HG03378 (cell line): ENCODE data around the gene AOAH.

Experiments
- ATAC-seq: cut with Tn5 transposase; IDR thresholded peaks from one replicate; pipeline ENCODE4 v1.9.1; 2021; ENCODE audit warnings: mild to moderate bottlenecking, moderate library complexity; ENCODE audit not compliant: unreplicated experiment

AOAH gene

DNA sequence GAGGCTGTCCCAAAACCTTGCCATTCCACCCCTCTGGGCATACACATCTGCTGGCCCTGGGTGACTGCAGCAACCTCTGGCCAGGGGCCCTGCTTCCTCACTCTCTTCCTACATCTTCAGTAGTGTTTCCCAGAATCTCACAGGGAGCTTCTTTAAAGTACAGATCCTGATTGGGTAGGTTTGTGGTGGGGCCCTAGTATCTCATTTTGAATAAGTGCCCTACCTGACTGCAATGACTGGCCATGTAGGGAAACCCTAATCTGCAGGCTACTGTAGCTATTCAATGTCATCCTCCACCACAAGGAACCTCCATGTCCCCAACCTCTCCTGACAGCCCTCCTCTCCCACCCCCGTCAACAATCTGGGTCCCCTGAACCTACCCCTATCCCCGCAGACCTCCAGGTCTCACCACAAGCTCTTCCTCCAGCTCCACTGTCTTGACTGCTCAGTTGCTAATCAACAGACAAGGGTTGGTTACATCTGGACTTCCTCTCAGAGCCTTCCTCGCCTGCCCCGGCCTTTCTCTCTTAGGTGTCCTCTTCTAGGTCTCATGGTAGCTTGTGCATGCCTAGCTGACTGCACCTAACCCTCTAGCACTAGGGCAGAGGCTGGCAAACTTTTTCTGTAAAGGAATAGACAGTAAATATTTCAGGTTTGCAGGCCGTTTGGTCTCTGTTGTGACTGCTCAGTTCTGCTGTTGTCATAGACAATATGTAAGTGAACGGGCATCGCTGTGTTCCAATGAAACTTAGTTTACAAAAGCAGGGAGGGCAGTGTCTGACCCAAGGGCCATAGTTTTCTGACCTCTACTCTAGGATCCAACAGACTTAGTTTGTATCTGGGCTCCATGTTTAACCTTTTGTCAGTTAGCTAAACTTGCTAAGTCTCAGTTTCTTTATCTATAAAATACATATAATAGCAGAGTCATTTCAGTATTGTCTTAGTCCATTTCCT, 121.1 kb downstream of the AOAH start:
- no peak for ATAC-seq

DNA sequence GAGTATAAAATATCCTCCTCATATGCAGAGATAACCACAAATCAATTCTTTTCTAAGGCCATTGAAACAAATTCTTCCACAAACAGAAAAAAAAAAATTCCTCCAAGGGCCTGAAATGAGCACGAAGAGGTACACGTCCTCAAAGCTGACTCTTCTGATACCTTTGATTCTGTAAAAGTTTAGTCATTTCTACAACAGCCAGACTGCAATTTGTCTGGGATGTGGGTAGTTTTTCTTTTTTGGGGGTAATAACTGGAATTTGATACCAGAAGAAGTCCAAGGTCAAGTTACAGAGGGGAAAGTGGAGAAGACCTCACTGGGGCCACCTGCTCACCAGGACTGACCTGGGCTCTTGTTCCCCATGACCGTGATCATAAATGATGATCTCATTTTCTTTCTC, 121.8 kb downstream of the AOAH start:
- ATAC-seq, result no peak

DNA sequence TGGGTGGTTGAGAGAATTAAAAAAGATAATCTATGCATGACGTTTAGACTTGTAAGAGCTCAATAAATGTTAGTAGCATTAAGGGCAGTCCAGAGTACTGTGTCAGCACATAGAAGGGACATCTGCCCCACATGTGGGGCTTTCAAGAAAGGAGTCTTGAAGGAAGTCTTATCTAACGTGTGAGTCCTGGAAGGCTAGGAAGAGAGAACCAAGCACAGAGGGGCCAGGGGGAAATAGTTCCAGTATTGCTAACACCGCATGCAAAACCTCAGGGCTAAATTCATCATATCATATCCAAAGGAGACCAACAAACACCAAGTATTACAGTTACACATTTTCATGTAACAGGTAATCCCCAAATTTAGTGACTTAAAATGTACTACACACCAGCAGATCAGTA, 122.7 kb downstream of the AOAH start:
- no peak for ATAC-seq

DNA sequence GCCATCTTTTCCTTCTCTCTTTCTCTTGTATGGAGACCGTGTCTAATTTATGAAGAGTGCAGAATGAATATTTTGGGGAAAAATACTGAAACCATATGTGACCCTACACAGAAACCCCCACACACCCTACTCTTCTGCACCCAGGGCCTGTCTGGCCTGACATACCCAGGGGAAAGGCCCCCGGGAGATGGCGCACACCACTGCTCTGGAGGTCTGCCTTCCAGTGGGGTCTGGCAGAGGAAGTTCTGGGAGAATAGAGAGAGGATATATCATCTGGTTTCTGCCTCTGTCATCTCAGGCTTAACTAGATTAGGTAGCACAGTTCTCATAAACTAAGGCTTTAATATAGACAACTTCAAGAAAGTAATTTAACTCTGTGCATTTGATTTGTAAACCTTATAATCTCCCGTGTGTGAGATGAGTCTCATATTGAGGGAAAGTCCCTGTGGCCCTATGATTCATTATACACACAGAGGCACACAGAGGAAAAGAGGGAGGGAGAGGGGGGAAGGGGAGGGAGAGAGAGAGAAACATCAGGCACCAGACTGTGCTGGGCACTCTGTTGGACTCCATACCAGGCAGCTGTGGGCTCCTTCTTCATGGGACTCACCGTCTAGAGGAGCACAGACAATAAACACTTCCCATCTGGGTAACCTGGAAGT, 123.3 kb downstream of the AOAH start:
- ATAC-seq, result no peak

DNA sequence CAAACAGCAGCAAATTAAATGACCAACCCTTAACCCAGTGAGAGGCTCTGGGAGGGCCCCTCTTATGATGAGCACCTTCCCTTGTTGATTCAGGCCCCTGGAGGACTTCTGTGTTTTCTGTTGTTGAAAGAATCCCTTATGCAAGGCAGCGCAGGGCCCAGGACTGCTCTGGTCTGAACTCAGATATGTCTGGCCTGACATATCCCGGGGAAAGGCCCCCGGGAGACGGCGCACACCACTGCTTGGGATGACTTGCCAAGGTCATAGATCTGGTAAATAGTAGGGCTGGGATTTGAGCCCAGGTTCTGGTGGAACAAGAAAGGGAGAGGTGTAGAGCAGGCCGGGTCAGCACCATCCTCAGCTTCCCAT, 124.0 kb downstream of the AOAH start:
- ATAC-seq, result no peak

DNA sequence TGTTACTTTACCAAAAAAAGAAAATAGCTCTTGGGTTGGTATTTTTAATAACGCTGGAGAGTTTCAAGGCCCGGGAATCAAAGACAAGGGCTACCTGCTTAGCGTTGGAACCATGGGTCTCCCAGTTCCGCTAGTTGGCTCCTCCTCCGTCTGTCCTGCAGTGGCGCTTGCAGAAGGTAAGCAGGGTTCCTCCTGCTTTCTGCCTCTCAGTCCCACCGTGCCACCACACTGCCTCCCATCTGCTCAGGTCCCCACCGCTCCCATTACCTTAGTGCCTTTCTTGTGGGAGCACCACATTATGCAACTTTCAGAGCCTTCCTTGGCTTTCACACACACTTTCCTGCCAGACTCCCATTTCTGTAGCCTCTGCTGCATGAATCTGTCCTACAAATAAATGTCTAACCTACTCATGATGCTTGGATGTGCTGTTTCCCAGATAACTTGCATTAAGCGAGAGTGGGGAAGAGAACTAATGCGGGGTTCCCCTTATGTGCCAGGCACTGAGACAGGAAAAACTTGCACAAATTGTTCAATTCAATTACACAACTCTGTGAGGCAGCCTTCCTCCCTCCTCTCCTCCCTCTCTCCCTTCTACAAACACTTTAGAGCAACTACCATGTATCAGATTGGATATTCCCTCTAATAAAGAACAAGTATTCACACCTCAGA, 124.5 kb downstream of the AOAH start:
- ATAC-seq, result no peak

DNA sequence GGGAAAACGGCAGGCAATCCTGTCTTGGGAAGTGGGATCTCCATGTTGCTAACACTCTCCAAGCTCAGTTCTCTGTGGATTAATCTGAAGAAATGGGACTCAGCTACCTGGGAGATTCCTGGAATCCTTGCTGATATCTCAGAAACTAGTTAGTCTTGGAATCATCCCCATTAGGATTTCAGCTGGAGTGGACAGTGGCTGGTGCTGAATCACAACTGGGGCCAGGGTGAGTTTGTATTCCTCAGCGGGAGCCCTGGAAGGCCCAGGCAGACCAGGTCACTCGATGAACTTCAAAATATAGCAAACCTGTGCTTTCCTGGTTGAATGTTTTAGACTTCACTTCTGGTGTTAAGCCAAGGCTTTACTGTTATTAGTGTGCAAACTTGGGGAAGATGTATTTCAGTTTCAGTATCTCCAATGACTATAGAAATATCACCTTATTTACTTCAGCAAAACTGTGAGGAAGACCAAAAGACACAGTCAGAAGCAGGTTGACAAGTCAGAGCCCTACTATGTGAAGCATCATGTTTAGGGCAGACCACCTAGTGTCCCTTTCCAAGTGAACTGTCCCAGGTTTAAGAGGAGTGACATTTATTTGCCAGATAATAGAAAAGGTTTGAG, 126.1 kb downstream of the AOAH start:
- no peak for ATAC-seq

DNA sequence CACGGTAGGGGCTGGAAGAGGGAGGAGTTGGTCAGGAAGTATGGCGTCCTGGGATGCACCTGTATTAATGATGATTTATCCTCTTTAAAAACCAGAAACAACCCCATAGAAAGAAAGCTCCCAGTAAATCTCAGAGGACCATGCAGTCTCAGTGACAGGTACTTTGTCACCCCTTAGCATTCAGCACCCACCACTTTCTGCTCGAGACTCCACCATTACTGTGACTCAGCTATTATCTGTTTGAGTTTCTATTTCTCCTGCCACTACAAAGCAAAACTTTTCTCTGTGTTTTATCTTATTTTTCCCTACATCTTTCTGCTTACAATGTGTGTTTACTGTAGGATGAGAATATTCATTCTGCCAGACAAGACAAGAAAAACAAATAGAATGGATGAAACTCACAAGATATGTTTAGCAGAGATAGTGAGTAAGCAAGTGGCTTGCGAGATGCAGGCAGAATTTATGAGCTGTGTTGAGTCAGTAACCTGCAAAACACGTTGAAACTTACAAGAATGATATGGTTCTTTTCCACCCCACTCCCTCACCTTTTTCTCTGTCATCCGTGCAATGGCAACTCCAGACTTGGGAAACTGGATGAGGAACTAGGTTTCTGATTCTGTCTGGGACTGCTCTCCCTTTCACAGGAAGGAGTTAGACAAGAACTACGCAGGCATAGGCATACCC, 127.1 kb downstream of the AOAH start:
- ATAC-seq, result no peak

DNA sequence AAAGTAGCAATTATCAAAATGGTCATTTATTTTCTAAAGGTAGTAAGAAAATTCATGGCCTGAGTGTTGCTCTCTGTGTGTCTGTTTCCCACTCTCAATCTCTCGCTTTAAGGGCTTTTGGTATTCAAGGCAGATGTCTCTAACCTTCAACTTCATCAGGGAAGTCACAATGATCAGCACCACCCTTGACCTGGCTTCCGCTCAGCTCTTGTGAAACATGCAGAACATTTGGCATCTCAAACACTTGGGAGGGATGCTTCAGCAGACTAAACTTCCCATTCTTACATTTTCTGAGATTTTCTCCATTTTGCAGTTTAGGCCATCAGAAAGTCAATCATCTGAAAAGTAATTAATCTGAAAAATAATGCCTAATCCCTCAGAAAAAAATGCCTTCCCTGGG, 129.8 kb downstream of the AOAH start:
- ATAC-seq, result no peak

DNA sequence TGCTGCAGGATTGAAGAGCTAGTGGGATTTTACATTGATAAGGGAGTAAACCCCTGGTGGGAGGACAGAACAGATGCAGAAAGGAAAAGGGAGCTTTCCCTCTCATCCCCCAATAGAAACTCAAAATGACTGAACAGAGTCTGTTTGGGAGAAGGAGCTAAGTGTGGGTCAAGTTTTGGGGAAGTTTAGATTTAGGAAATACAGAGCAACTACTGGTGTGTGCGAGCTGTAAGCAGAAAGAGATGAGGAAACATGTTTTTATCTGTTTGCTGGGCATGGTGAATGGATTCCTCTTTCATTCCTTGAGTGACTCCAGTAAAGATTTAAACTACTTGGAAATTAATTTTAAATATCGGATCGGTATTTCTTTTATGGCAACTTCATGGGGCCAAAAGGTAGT, 132.7 kb downstream of the AOAH start:
- ATAC-seq, result no peak

DNA sequence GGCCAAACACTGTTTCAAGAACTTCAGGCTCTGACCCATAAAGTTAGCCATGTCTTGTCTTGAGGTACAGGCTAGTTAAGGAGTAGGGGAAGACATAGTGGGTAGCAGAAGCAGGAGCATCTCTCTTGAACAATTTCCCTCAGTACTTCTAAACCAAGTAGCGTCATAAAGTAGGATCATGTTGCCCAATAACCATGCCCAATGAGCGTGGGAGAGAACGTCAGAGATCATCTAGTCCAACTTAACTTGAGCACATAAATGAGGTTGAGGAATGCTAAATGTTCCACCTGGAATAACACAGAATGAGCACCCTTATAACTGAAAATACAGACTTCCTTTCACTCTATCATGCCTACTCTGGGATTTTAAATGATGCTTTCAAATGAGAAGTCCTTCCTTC, 134.9 kb downstream of the AOAH start:
- no peak for ATAC-seq

DNA sequence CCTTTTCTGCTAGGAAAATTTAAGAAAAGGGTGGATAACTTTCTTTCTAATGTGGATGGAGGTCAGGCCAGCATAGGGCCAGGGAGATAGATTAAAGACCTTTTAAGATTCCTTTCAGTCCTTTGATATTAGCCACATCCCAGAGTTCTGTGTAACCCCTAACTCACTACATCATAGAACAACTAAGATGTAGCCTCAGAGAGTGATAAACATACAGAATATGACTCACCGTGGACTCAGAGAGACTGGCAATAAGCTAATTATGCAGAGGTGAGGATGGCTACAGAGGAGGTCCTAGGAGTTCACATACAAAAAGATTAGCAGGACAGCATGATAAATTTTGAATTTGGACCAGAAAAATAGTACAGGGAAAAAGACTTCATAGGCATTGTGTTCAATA, 141.0 kb downstream of the AOAH start:
- no peak for ATAC-seq

DNA sequence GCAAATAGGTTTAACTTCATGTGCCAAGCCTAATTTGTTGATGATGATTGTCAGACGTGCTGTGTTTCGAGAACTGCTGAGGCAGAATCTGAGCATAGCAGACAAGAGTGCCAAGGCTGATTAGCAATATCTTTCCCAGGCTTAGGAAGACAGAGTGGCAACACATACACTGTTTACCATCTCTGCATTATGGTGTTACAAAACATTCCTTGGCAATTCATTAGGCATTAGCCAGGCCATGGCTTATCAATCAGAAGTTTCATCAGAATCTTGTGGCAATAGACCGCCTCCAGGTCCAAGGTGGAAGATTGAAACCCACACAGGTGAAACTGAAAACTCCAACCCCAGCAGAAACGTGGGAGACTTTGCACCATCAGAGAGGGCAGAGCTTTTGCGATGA, 148.5 kb downstream of the AOAH start:
- no peak for ATAC-seq

DNA sequence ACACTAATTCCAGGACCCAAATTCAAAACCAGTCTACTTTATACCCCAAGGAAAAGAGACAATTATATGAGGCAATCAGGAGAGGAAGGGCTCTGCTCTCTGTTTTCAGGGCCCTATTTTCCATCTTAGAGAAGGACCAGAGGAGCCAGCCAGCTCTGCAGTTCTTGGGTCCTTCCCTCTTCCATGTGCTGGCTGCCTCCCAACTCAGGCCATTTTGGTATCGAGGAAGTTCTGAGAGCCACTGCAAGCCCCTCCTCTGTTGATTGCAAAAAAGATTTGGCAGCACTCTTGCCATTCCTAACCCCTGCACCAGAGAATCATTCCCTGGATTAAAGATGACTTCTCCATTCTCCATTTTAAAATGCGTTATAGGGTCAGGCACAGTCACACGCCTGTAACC, 151.2 kb downstream of the AOAH start:
- ATAC-seq, result no peak

DNA sequence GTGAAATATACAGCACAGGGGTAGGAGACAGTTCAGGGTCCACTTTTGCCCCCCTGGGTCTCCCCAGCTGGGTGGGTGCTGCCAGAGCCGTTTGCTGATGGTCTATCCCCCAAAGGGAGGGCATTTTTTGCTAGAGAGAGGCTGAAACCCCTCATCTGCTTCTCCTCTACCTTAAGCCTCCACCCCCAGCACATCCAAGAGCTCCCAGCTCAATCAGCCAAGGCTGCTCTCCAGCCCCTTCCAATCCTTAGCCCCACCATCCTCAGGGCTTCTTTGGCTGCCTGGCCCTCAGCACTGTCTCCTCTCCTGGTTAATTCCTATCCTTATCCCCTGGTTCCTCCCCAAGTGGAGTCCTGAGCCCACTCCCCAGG, 153.1 kb downstream of the AOAH start:
- no peak for ATAC-seq

DNA sequence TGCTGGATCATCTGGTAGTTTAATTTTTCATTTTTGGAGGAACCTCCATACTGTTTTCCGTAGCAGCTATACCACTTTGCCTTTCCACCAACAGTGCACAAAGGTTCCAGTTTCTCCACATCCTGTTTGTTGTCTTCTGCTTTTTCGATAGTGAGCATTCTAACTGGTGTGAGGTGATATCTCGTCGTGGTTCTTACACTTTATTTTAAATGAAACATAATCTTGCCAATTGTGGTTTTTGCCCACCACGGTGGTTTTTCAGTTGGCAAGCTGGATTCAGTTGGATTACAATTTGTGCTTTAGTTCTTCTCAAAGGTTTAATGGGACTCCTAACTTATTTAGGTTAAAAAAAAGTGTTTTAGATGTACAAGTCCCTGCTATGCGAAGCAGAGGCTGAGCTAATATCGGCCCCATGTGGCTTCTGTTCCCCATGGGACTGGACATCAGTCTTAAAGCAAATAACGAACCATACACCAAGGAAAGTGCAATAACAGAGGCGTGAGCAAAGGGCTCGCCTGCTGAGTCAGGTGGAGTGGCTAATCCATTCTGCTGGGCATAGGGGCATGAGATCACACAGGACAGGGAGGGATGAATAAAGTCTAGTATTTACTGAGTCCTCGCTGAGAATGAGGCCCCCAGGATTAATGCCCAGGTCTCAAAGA, 153.6 kb downstream of the AOAH start:
- no peak for ATAC-seq

DNA sequence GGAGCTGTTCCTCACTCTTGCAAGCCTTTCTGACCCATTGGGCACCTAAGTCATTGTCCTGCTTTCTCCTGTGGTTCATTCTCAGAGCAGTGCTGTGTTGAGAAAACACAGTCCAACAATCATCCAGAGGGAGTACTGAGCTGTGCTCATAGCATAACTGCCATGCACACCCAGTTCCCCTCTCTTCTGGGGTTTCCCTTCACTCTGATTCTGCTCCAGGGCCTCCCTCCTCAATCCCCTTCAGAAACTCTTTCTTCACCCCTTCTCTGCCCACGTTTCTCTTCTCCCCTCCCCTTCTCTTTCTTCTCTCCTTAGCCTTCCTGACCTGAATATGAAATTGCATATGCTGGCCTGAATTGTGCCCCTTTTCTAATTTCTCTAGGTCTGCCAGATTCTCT, 155.8 kb downstream of the AOAH start:
- no peak for ATAC-seq

DNA sequence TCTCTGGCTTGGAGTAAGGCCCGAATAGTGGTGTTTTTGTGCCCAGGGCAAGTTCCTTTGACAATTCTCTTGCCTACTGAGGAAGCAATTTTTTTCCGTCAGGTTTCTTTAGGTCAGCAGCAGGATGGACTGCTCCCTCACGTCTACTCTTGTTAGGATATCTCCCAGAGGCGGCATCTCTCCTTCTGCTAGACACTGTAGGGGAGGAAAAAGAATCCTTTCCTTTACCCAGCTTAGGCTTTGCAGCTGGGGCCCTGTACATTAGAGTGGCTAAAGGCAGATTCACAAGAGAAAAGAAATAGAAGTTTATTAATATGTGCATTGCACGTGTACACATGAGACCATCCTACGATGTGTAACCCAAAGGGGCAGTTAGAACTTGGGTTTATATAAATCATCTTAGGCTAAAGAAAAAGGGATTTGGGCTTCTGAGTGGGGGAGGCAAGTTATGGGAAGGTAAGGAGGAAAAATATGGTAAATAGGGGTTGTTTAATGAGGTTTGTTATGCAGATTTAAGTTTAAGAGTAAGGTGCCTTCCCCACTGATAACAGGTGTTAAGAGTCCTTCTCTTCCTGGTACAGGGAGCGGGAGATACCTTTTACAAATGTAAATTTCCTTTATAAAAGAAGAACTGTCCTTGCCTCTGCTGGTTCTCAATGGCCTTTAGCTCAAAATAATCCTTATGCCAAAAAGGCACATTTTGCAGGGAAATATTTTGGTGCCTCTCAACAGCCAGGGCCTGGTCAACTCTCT, 156.4 kb downstream of the AOAH start:
- ATAC-seq, result no peak

DNA sequence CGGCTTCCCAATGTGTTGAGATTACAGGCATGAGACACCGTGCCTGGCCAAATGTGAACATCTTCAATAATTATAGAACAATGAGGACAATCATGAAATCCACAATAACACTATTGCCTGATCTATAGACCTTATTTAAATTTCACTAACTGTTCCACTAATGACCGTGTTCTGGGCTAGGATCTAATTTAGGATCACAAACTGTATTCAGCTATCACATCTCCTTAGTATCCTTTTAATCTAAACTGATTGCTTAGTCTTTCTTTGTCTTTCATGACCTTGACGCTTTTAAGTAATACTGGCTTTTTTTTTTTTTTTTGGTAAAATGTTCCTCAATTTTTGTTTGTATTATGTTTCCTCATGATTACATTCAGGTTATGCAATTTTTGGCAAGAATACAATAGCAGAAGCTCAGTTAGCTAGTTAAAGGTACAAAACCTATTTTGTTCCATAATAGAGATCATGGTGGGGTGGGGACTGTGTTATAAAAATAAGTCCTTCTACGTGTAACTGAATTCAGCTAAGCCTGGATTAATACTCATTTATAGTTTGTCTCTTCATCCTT, 158.4 kb downstream of the AOAH start:
- ATAC-seq, result no peak
